Measurements from ENCODE around the gene DIP2B. TPM values are rescaled to one million over a fixed set of nuclear protein-coding genes. Genes with fewer than 3 reads are reported as not detected.

DIP2B gene
- total RNA-seq, 1 donor from 2014 or later = 21.1 TPM

GRCh38 chr12:50636505-50636904 lies 131.7 kb downstream of the DIP2B start:
- Histone ChIP-seq H3K36me3 (ENCODE audit: control insufficient read depth, insufficient read depth, low read length) (no peaks in the 10 kb centered on the region), H3K4me3 (ENCODE audit: low read depth, low read length) (no peak overlapping the region), H3K27me3 (ENCODE audit: control insufficient read depth, insufficient read depth, low read length) (no peaks in the 10 kb centered on the region)
- DNase-seq (ENCODE audit: low read depth) = no peak
- no peak for TF ChIP-seq CTCF (IDR thresholded peaks at IDR 0.05; ENCODE audit: insufficient read depth, low read length, severe bottlenecking)
- no peak for FAIRE-seq

- peak; percentile 38 for TF ChIP-seq CTCF (IDR thresholded peaks at IDR 0.05; ENCODE audit: insufficient read depth, low read length, severe bottlenecking)
- no peak overlapping the region for H3K4me3 ChIP-seq (ENCODE audit: low read depth, low read length)
- FAIRE-seq = no peak
- no peaks in the 10 kb centered on the region for H3K27me3 ChIP-seq (ENCODE audit: control insufficient read depth, insufficient read depth, low read length)
- peak; percentile 66 for DNase-seq (ENCODE audit: low read depth)
- H3K36me3 ChIP-seq (ENCODE audit: control insufficient read depth, insufficient read depth, low read length) = no peaks in the 10 kb centered on the region
Observed at GRCh38 chr12:50637870-50638481, 133.2 kb downstream of the DIP2B start.

GRCh38 chr12:50638482-50638880 lies 133.7 kb downstream of the DIP2B start:
- Histone ChIP-seq H3K27me3 (ENCODE audit: control insufficient read depth, insufficient read depth, low read length) (no peaks in the 10 kb centered on the region), H3K36me3 (ENCODE audit: control insufficient read depth, insufficient read depth, low read length) (no peaks in the 10 kb centered on the region), H3K4me3 (ENCODE audit: low read depth, low read length) (no peak overlapping the region)
- no peak for TF ChIP-seq CTCF (IDR thresholded peaks at IDR 0.05; ENCODE audit: insufficient read depth, low read length, severe bottlenecking)
- DNase-seq (ENCODE audit: low read depth) (peak; percentile 57), FAIRE-seq (no peak)

- Histone ChIP-seq H3K4me3 (ENCODE audit: low read depth, low read length) (no peak overlapping the region), H3K36me3 (ENCODE audit: control insufficient read depth, insufficient read depth, low read length) (no peaks in the 10 kb centered on the region), H3K27me3 (ENCODE audit: control insufficient read depth, insufficient read depth, low read length) (no peaks in the 10 kb centered on the region)
- peak; percentile 72 for DNase-seq (ENCODE audit: low read depth)
- no peak for TF ChIP-seq CTCF (IDR thresholded peaks at IDR 0.05; ENCODE audit: insufficient read depth, low read length, severe bottlenecking)
- no peak for FAIRE-seq
Observed at GRCh38 chr12:50639721-50640120, 134.9 kb downstream of the DIP2B start.

- DNase-seq (ENCODE audit: low read depth) (no peak), FAIRE-seq (no peak)
- no peak overlapping the region for H3K4me3 ChIP-seq (ENCODE audit: low read depth, low read length)
- no peak for TF ChIP-seq CTCF (IDR thresholded peaks at IDR 0.05; ENCODE audit: insufficient read depth, low read length, severe bottlenecking)
- no peaks in the 10 kb centered on the region for H3K27me3 ChIP-seq (ENCODE audit: control insufficient read depth, insufficient read depth, low read length)
- no peaks in the 10 kb centered on the region for H3K36me3 ChIP-seq (ENCODE audit: control insufficient read depth, insufficient read depth, low read length)
Observed at GRCh38 chr12:50640321-50640939, 135.6 kb downstream of the DIP2B start.

- DNase-seq (ENCODE audit: low read depth) (peak; percentile 76), FAIRE-seq (no peak)
- Histone ChIP-seq H3K4me3 (ENCODE audit: low read depth, low read length) (no peak overlapping the region), H3K27me3 (ENCODE audit: control insufficient read depth, insufficient read depth, low read length) (no peaks in the 10 kb centered on the region), H3K36me3 (ENCODE audit: control insufficient read depth, insufficient read depth, low read length) (no peaks in the 10 kb centered on the region)
- peak; percentile 60 for TF ChIP-seq CTCF (IDR thresholded peaks at IDR 0.05; ENCODE audit: insufficient read depth, low read length, severe bottlenecking)
Observed at GRCh38 chr12:50641566-50641965, 136.8 kb downstream of the DIP2B start.
